ENCODE results near the gene CDH24. TPM values are rescaled to one million over a fixed set of nuclear protein-coding genes. Genes with fewer than 3 reads are reported as not detected.

CDH24 gene
- total RNA-seq, 1 experiment from 2014 or later, result 7.9 TPM

GRCh38 chr14:23008831-23009230, 48.5 kb downstream of the CDH24 start:
- no TSS peak for BruUV-seq (replicated peaks)
- Histone ChIP-seq H3K4me3 (ENCODE audit: low read depth, low read length) (peak overlapping the region; percentile 49; the same call in 1 of the 2 replicates), H3K4me1 (peaks cover 14% of the 10 kb centered on the region), H3K27me3 (replicated peaks; ENCODE audit: control insufficient read depth, insufficient read depth, low read length) (no peaks in the 10 kb centered on the region), H3K9me3 (no peaks in the 10 kb centered on the region), H3K36me3 (ENCODE audit: control insufficient read depth, insufficient read depth, low read length) (no peaks in the 10 kb centered on the region)
- H3K36me3 Mint-ChIP-seq (ENCODE audit: insufficient read depth, unreplicated experiment), result peaks cover 21% of the 10 kb centered on the region
- peak overlapping the region; percentile 15 for H3K4me3 Mint-ChIP-seq (ENCODE audit: unreplicated experiment)
- CTCF ChIA-PET, result interaction anchor here (0.6 to 1.3 kb wide), 2 partner anchors 22 to 76 kb away, joined by 3 to 4 read pairs; no protein-coding TSS in a partner anchor
- intact Hi-C loops (cut with micrococcal nuclease; ENCODE audit: unreplicated experiment), result no loop called here
- DNase-seq, result no peak
- no peaks in the 10 kb centered on the region for H3K27me3 Mint-ChIP-seq (ENCODE audit: insufficient read depth, unreplicated experiment)
- TF ChIP-seq CTCF (IDR thresholded peaks at IDR 0.05; ENCODE audit: insufficient read depth in 1 of 2, low read depth in 1 of 2, low read length in 1 of 2, severe bottlenecking in 1 of 2, unreplicated experiment in 1 of 2), result no peak
- peaks cover 15% of the 10 kb centered on the region for H3K4me1 Mint-ChIP-seq (ENCODE audit: low read depth, unreplicated experiment)
- no peaks in the 10 kb centered on the region for H3K9me3 Mint-ChIP-seq (ENCODE audit: unreplicated experiment)
- POLR2A ChIA-PET, result interaction anchor here (0.6 kb wide), 1 partner anchor 25 kb away, joined by 3 read pairs; no protein-coding TSS in a partner anchor
- no peak overlapping the region for H3K27ac Mint-ChIP-seq (ENCODE audit: unreplicated experiment)

GRCh38 chr14:23006544-23007419, 50.5 kb downstream of the CDH24 start:
- intact Hi-C loops (cut with micrococcal nuclease; ENCODE audit: unreplicated experiment), result loop anchor here (1.0 to 2.0 kb wide), 2 partner anchors 28 to 50 kb away; partner anchors contain the start of gene PSMB5
- TSS peak; percentile 6 for BruUV-seq (replicated peaks)
- TF ChIP-seq CTCF (IDR thresholded peaks at IDR 0.05; ENCODE audit: insufficient read depth in 1 of 2, low read depth in 1 of 2, low read length in 1 of 2, severe bottlenecking in 1 of 2, unreplicated experiment in 1 of 2), result peak; percentile 13 to 44

GRCh38 chr14:23006188-23006534, 51.2 kb downstream of the CDH24 start:
- Histone ChIP-seq H3K9me3 (no peaks in the 10 kb centered on the region), H3K4me3 (ENCODE audit: low read depth, low read length) (peak overlapping the region; percentile 63), H3K36me3 (ENCODE audit: control insufficient read depth, insufficient read depth, low read length) (no peaks in the 10 kb centered on the region), H3K4me1 (peaks cover 14% of the 10 kb centered on the region), H3K27me3 (replicated peaks; ENCODE audit: control insufficient read depth, insufficient read depth, low read length) (no peaks in the 10 kb centered on the region)
- Mint-ChIP-seq H3K4me1 (ENCODE audit: low read depth, unreplicated experiment) (peaks cover 11% of the 10 kb centered on the region), H3K36me3 (ENCODE audit: insufficient read depth, unreplicated experiment) (peaks cover 17% of the 10 kb centered on the region), H3K27ac (ENCODE audit: unreplicated experiment) (peak overlapping the region; percentile 99), H3K27me3 (ENCODE audit: insufficient read depth, unreplicated experiment) (no peaks in the 10 kb centered on the region), H3K9me3 (ENCODE audit: unreplicated experiment) (no peaks in the 10 kb centered on the region), H3K4me3 (ENCODE audit: unreplicated experiment) (peak overlapping the region; percentile 100)
- POLR2A ChIA-PET, result interaction anchor here (0.5 to 2.2 kb wide), 7 partner anchors 9 to 89 kb away, joined by 3 to 25 read pairs (median 5); partner anchors contain the start of genes ACIN1, C14orf119 and HAUS4
- no peak for TF ChIP-seq CTCF (IDR thresholded peaks at IDR 0.05; ENCODE audit: insufficient read depth in 1 of 2, low read depth in 1 of 2, low read length in 1 of 2, severe bottlenecking in 1 of 2, unreplicated experiment in 1 of 2)
- no peak for DNase-seq
- no TSS peak for BruUV-seq (replicated peaks)
- CTCF ChIA-PET, result interaction anchor here (0.6 to 2.5 kb wide), 12 partner anchors 9 to 89 kb away, joined by 4 to 43 read pairs (median 8); partner anchors contain the start of genes ACIN1, C14orf119, CDH24 and PRMT5
- intact Hi-C loops (cut with micrococcal nuclease; ENCODE audit: unreplicated experiment), result loop anchor here (2.0 kb wide), 1 partner anchor 29 kb away; the partner anchor contains the start of gene PSMB5

More at GRCh38 chr14:23006544-23007419, 50.5 kb downstream of the CDH24 start:
- Histone ChIP-seq H3K4me1 (peaks cover 14% of the 10 kb centered on the region), H3K4me3 (ENCODE audit: low read depth, low read length) (peak overlapping the region; percentile 63), H3K36me3 (ENCODE audit: control insufficient read depth, insufficient read depth, low read length) (no peaks in the 10 kb centered on the region), H3K27me3 (replicated peaks; ENCODE audit: control insufficient read depth, insufficient read depth, low read length) (no peaks in the 10 kb centered on the region), H3K9me3 (no peaks in the 10 kb centered on the region)
- ChIA-PET POLR2A (interaction anchor here (0.5 to 2.2 kb wide), 17 partner anchors 8 to 549 kb away, joined by 3 to 25 read pairs (median 4); partner anchors contain the start of genes ACIN1, AJUBA, C14orf119 and CDH24), CTCF (interaction anchor here (0.6 to 2.5 kb wide), 20 partner anchors 9 to 437 kb away, joined by 3 to 43 read pairs (median 5); partner anchors contain the start of genes ACIN1, AJUBA, C14orf119 and CDH24)
- H3K27ac Mint-ChIP-seq (ENCODE audit: unreplicated experiment), result peak overlapping the region; percentile 99
- DNase-seq, result peak; percentile 97
- H3K4me3 Mint-ChIP-seq (ENCODE audit: unreplicated experiment), result peak overlapping the region; percentile 100
- no peaks in the 10 kb centered on the region for H3K27me3 Mint-ChIP-seq (ENCODE audit: insufficient read depth, unreplicated experiment)
- peaks cover 21% of the 10 kb centered on the region for H3K36me3 Mint-ChIP-seq (ENCODE audit: insufficient read depth, unreplicated experiment)
- no peaks in the 10 kb centered on the region for H3K9me3 Mint-ChIP-seq (ENCODE audit: unreplicated experiment)
- H3K4me1 Mint-ChIP-seq (ENCODE audit: low read depth, unreplicated experiment), result peaks cover 15% of the 10 kb centered on the region
